Left renal cortex interstitium (tissue), 4 donors: ENCODE measurements around the gene TMEM183A. TPM values are rescaled to one million over a fixed set of nuclear protein-coding genes. Genes with fewer than 3 reads are reported as not detected.

Experiments
- DNase-seq, 4 donors: peaks; one replicate each; pipeline ENCODE4 v3.0.0-alpha.2; 2013; ENCODE audit warnings: low read depth in 4 of 4, low spot score in 2 of 4, missing footprints in 1 of 4
- polyA plus RNA-seq, 4 donors: library from polyadenylated mRNA; unstranded; fragments of 120-200 nt; gene quantifications; one replicate each; pipeline ENCODE4 v1.2.1, GENCODE V29; 2013; ENCODE audit not compliant: insufficient read length in 4 of 4

TMEM183A gene
- polyA plus RNA-seq, 4 donors = 68.3 to 82.8 (median 74.7) TPM

DNA sequence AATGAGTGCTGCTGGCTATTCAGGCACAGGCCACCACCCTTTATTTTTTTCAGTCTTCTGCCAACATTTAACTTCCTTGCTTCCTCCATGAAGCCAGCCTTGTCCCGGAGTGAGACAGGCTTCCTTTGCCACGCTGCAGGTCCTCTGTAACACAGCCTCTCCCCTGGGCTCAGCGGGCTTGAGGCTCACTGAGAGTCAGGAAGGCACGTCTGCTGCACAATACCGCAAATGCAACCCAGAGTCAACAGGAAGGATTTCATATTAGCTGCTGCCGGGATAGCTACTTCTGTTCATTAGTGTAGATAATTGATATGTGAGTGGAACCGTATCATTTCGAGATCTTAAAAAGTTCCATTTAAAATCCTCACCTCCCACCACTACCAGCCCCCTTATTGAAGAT lies 56.1 kb downstream of the TMEM183A start:
- DNase-seq = no peak

DNA sequence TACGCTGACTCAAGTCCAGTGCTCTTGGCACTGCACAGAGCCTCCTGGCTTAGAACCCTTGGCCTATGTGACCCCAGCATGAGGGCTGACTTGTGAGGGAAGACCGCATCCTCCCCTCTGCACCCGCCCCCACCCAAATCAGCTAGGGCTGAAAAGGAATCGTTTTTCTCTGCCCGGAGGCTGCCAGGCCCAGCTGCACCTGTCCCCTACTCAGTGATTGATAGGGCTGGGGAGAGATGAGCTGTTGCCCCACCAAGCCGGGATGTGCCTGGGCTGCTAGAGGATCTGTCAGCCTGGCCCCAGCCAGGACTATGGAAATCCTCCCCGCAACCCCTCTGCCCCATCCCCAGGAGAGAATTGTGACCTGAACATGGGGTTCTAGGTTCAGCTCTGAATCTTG lies 58.0 kb downstream of the TMEM183A start:
- no peak for DNase-seq

DNA sequence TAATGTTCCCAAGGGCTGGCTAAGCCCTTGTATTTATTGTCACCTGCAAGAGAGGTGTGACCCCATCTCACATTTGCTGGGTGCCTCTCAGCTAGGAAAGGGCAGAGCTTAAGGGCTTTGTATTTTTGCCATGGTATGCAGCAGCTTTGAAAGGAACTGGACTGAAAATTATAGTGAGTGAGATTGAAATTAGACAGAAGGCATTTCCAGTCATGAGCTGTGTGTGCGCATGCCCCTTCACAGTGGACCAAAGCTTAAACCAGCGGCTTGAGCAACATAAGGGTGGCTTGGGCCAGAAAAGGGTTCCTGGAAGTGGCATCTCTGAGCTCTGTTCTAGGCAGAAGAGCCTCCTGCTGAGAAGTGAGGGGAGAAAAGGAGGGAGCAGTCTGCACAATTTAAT lies 58.8 kb downstream of the TMEM183A start:
- DNase-seq = no peak

DNA sequence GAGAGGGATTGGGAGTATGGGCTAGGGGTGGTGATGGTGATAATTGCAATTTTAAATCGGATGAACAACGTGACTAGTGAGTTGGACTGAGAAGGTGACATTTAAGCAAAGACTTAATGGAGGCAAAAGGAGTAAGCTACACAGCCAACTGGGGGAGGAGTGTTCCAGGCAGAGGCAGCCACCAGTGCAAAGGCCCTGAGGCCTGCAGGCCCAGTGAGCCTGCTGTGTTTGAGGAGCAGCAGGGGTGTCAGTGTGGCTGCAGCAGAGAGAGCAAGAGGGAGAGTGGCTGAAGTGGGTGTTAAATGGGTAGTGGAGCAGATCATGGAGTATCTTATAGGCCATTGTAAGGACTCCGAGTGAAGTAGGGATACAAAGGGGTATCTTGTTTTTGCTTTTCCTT lies 59.8 kb downstream of the TMEM183A start:
- DNase-seq = no peak

DNA sequence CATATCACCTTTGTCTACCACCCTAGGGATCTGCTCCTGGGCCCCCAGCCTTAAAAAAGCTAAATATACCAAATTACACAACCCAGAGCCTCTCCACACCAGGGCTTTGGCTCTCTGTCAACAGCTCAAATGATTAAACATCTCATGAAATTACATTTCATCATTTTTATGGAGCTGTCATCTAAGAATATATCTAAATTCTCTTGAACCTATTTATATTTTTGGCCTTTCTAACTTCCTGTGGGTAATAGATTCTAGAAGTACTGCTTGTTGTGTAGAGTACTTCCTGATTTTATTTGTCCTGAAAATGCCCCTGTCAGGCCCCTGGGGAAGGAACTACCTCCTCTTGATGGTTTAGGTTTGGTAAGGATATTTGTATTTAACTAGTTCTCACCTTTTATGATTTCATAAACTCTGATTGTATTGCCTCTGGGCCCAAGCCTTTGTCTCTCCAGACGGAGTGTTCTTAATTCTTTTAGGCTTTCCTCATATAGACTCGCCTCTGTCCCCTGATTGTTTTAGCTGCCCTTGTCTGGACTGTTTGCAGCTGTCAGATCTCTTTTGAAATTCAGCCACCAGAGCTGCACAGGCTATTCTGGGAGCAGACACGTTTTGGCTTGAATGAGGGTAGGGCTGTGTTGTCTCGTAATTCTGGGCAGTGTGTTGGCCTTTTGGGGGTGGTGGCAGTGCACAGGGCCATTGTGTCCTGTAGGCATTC lies 62.0 kb downstream of the TMEM183A start:
- DNase-seq = peak; percentile 47 to 67 (median 56)

DNA sequence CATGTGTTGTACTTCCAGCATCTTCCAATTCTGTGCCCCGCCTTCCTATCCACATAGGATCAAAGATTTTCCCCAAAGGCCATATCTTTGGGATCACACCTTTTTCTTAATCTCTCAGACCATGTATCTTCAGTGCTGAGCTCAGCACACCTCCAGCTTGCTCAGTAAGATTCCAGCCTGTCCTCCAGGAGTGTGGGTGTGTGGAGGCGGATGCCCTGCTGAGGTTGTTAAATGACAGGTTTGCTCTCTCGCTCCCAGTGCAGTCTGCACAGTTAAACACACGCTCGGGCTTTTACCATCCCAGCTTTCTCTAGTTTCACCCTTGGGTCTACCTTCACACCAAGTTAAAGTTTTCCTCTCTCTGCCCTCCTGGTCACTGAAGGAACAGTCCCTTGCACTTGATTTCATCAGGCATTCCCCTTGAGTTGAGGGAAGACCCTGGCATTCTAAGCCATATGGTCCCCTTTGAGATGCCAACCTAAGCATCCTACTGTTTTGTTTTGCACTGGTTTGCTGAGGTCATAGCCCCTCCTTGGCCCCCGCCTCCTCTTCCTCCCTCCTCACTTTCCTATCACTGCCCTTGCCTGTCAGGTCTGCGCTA lies 64.9 kb downstream of the TMEM183A start:
- DNase-seq = no peak

DNA sequence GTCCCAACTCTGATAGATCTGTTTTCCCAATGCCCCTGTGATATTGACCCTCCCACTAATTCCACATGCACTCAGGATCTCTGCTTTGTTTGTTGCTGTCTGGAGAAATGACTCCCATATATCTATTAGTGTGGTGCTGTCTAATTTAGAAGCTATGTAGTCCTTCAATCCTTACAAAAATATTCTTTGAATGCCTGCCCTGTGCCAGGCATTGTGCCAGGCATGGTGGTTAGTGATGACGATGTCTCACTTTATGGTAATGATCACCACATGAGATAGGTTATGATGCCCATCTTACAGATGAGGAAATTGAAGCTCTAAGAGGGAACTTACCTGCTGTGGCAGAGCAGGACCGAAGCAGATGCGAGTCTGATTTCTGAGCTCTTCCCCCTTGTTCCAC lies 65.7 kb downstream of the TMEM183A start:
- no peak for DNase-seq

DNA sequence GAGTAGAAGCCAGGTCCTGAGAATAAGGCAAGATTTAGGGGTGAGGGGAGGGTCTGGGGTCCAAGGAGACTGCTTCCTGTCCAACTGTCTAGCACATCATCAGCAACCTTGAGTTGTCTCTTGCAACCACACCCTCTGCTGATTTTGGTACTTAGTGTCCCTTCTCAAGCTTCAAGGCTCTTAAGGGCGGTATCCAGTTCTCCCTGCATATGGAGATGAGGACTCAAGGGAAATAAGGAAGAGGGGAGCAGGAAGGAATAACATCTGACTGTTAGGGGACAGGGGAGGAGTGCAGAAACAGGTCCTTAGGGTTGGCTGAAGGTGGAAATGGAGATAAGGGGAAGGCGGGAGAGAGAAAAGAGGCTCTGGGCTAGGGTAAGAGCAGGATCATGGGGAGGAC lies 66.3 kb downstream of the TMEM183A start:
- no peak for DNase-seq

Other genes with a start within 250 kb of the TMEM183A start
- gene KDM5B, start 199.0 kb upstream of the TMEM183A start, polyA plus RNA-seq = 100 to 1,000 TPM in 2 of 4 donors, 10 to 100 TPM in 2; 89.6 to 105 (median 97.2) TPM
- gene PCAT6, start 196.4 kb upstream of the TMEM183A start, polyA plus RNA-seq = 1 to 10 TPM; 3.6 to 5.1 (median 4.5) TPM
- 10 to 100 TPM; 10.0 to 12.2 (median 10.9) TPM for gene RABIF, start 118.2 kb upstream of the TMEM183A start, polyA plus RNA-seq
- gene KLHL12, start 80.1 kb upstream of the TMEM183A start, polyA plus RNA-seq = 10 to 100 TPM; 34.4 to 45.8 (median 40.7) TPM
- gene ADIPOR1, start 49.1 kb upstream of the TMEM183A start, polyA plus RNA-seq = 10 to 100 TPM; 73.9 to 83.5 (median 78.4) TPM
- gene CYB5R1, start 40.1 kb upstream of the TMEM183A start, polyA plus RNA-seq = 10 to 100 TPM; 47.7 to 52.8 (median 48.6) TPM
- 10 to 100 TPM in 2 of 4 donors, 1 to 10 TPM in 2; 4.0 to 12.2 (median 8.5) TPM for gene PPFIA4, start 19.1 kb downstream of the TMEM183A start, polyA plus RNA-seq
- gene MYOG, start 78.6 kb downstream of the TMEM183A start, polyA plus RNA-seq = under 1 TPM; 0.16 to 0.35 (median 0.20) TPM
- gene ADORA1, start 120.4 kb downstream of the TMEM183A start, polyA plus RNA-seq = 1 to 10 TPM; 3.7 to 8.7 (median 5.9) TPM
- under 1 TPM; 0.17 to 0.47 (median 0.29) TPM for gene MYBPH, start 168.5 kb downstream of the TMEM183A start, polyA plus RNA-seq
- 10 to 100 TPM in 2 of 4 donors, 1 to 10 TPM in 2; 8.4 to 14.1 (median 10.8) TPM for gene CHI3L1, start 179.3 kb downstream of the TMEM183A start, polyA plus RNA-seq
- under 1 TPM; 0.13 to 0.46 (median 0.21) TPM for gene CHIT1, start 222.3 kb downstream of the TMEM183A start, polyA plus RNA-seq